HCT116 (cell line): Measurements from ENCODE around the gene SYTL2. TPM values are rescaled to one million over a fixed set of nuclear protein-coding genes. Genes with fewer than 3 reads are reported as not detected.

Experiments used
- ATAC-seq: fragments of 200-7000 bp; cut with Tn5 transposase; 2 replicates; pipeline ENCODE4 v1.9.1; 2020; ENCODE audit warnings: mild to moderate bottlenecking, moderate library complexity
- BruUV-seq: library from RNA; stranded (reverse); fragments of 400-500 nt; replicated peaks from 2 replicates; lab custom pipeline; 2021; lab: Mats Ljungman, UMichigan
- CTCF ChIA-PET: fragments of 300-600 bp; sonication (Branson Sonifier 250); formaldehyde crosslinking; loops from one replicate; lab custom pipeline; 2021; ENCODE audit warnings: antibody characterized with exemption; lab: Charles Lee
- POLR2A ChIA-PET: fragments of 300-600, 350-600 bp; sonication (Branson Sonifier 250); formaldehyde crosslinking; loops from one replicate; lab custom pipeline; 2021; ENCODE audit warnings: antibody characterized with exemption; lab: Charles Lee
- RAD21 ChIA-PET, 2 experiments: fragments of 300-600 bp; sonication (Branson Sonifier 250); formaldehyde crosslinking; loops; one replicate each; lab custom pipeline; 2023; ENCODE audit warnings: low total read pairs in 2 of 2; ENCODE audit not compliant: uncharacterized antibody in 2 of 2, unreplicated experiment in 2 of 2, low non-redundant PET in 1 of 2; lab: Charles Lee
- DNase-seq: peaks from one replicate; pipeline ENCODE4 v3.0.0-alpha.2; 2010; ENCODE audit warnings: low read depth, low spot score
- H2AFZ ChIP-seq: fragments of 200-600 bp; shearing (Covaris generic), sonication (generic); 2 replicates; pipeline ENCODE4 v1.6.1; 2017; ENCODE audit warnings: low read depth, mixed run types, mixed read lengths, antibody characterized with exemption, low read length; ENCODE audit not compliant: poor library complexity, severe bottlenecking
- H3K27ac ChIP-seq: 2 replicates; pipeline ENCODE4 v1.5.1; 2012; ENCODE audit warnings: low read depth, low read length
- H3K27me3 ChIP-seq: fragments of 200-600 bp; sonication (generic); 2 replicates; pipeline ENCODE4 v1.6.1; 2016; ENCODE audit warnings: mixed run types, low read length, mixed read lengths; ENCODE audit not compliant: insufficient read depth
- H3K36me3 ChIP-seq, 2 experiments: fragments of 200-500 bp in 1 of 2; fragments of 200-600 bp in 1 of 2; sonication (Bioruptor generic) in 1 of 2; sonication (generic) in 1 of 2; 2 replicates each; pipeline versions ENCODE4 v1.5.1 to v1.6.1; 2014 to 2016; ENCODE audit warnings: low read length in 2 of 2, inconsistent platforms in 1 of 2, mixed read lengths in 1 of 2, mixed run types in 1 of 2; ENCODE audit not compliant: insufficient read depth in 2 of 2, control insufficient read depth in 1 of 2
- H3K4me1 ChIP-seq, 2 experiments: fragments of 200-600 bp in 1 of 2; sonication (generic) in 1 of 2; 2 replicates each; pipeline versions ENCODE4 v1.5.1 to v1.6.1; 2012 to 2017; ENCODE audit warnings: low read length in 2 of 2, inconsistent platforms in 1 of 2, mild to moderate bottlenecking in 1 of 2, mixed read lengths in 1 of 2, mixed run types in 1 of 2, moderate library complexity in 1 of 2; ENCODE audit not compliant: insufficient read depth in 2 of 2, control insufficient read depth in 1 of 2
- H3K4me2 ChIP-seq: fragments of 200-600 bp; sonication (generic); 2 replicates; pipeline ENCODE4 v1.6.1; 2017; ENCODE audit warnings: mixed run types, low read length, mixed read lengths
- H3K4me3 ChIP-seq, 2 experiments: fragments of 200-600 bp in 1 of 2; sonication (generic) in 1 of 2; replicated peaks in 1 of 2; 2 replicates each; pipeline ENCODE4 v1.5.1; 2011 to 2016; ENCODE audit warnings: low read length in 2 of 2, control low read depth in 1 of 2, low read depth in 1 of 2, mild to moderate bottlenecking in 1 of 2, mixed read lengths in 1 of 2, mixed run types in 1 of 2
- H3K79me2 ChIP-seq: fragments of 200-600 bp; sonication (generic); 2 replicates; pipeline ENCODE4 v1.6.1; 2017; ENCODE audit warnings: mild to moderate bottlenecking, mixed run types, low read length, moderate library complexity, mixed read lengths; ENCODE audit not compliant: insufficient read depth
- H3K9ac ChIP-seq: fragments of 200-600 bp; sonication (generic); 2 replicates; pipeline ENCODE4 v1.6.1; 2016; ENCODE audit warnings: low read length, mixed read lengths
- H3K9me2 ChIP-seq: fragments of 200-600 bp; sonication (generic), shearing (Covaris generic); 2 replicates; pipeline ENCODE4 v1.6.1; 2017; ENCODE audit warnings: mixed run types, mild to moderate bottlenecking, moderate library complexity; ENCODE audit not compliant: insufficient read depth
- H3K9me3 ChIP-seq, 2 experiments: fragments of 200-500 bp in 1 of 2; fragments of 200-600 bp in 1 of 2; sonication (Bioruptor generic) in 1 of 2; sonication (generic) in 1 of 2; 2 replicates each; pipeline ENCODE4 v1.6.1; 2014 to 2017; ENCODE audit warnings: low read length in 2 of 2, mixed read lengths in 2 of 2, inconsistent platforms in 1 of 2, low read depth in 1 of 2, mild to moderate bottlenecking in 1 of 2, mixed run types in 1 of 2, moderate library complexity in 1 of 2; ENCODE audit not compliant: control insufficient read depth in 1 of 2, insufficient read depth in 1 of 2
- H4K20me1 ChIP-seq: fragments of 200-600 bp; sonication (generic), shearing (Covaris generic); 2 replicates; pipeline ENCODE4 v1.6.1; 2017; ENCODE audit warnings: mixed run types, mild to moderate bottlenecking, moderate library complexity; ENCODE audit not compliant: insufficient read depth
- CBX3 ChIP-seq: IDR thresholded peaks from 2 replicates; pipeline ENCODE4 v1.6.1; 2012; ENCODE audit warnings: low read depth
- EGR1 ChIP-seq: IDR thresholded peaks from 2 replicates; pipeline ENCODE4 v1.6.1; 2012; ENCODE audit warnings: low read depth
- ELF1 ChIP-seq: IDR thresholded peaks from 2 replicates; pipeline ENCODE4 v1.6.1; 2012; ENCODE audit warnings: low read depth, borderline replicate concordance
- EZH2 ChIP-seq: fragments of 200-600 bp; sonication (generic); IDR thresholded peaks from 2 replicates; pipeline ENCODE4 v1.6.1; 2017; ENCODE audit warnings: antibody characterized with exemption, mixed run types
- EZH2phosphoT487 ChIP-seq: fragments of 200-600 bp; IDR thresholded peaks from 2 replicates; pipeline ENCODE4 v1.6.1; 2018; ENCODE audit warnings: antibody characterized with exemption, borderline replicate concordance
- MAX ChIP-seq: IDR thresholded peaks from 2 replicates; pipeline ENCODE4 v1.6.1; 2012
- POLR2A ChIP-seq: IDR thresholded peaks from 2 replicates; pipeline ENCODE4 v1.7.0; 2011; ENCODE audit warnings: borderline replicate concordance; ENCODE audit not compliant: insufficient read depth, insufficient read length; ENCODE audit errors: extremely low read depth
- POLR2AphosphoS5 ChIP-seq: IDR thresholded peaks from 2 replicates; pipeline ENCODE4 v1.6.1; 2011; ENCODE audit warnings: mild to moderate bottlenecking, low read depth, low read length, moderate library complexity
- REST ChIP-seq: IDR thresholded peaks from 2 replicates; pipeline ENCODE4 v1.6.1; 2012; ENCODE audit warnings: low read depth
- SIN3A ChIP-seq: IDR thresholded peaks from 2 replicates; pipeline ENCODE4 v1.6.1; 2012; ENCODE audit warnings: low read depth
- SP1 ChIP-seq: IDR thresholded peaks from 2 replicates; pipeline ENCODE4 v1.6.1; 2012; ENCODE audit warnings: low read depth
- SRF ChIP-seq: IDR thresholded peaks from 2 replicates; pipeline ENCODE4 v1.6.1; 2012; ENCODE audit warnings: low read depth
- TCF7L2 ChIP-seq: IDR thresholded peaks from 2 replicates; pipeline ENCODE4 v1.7.0; 2011; ENCODE audit warnings: borderline replicate concordance, inconsistent platforms; ENCODE audit not compliant: insufficient read depth, insufficient read length; ENCODE audit errors: extremely low read depth
- YY1 ChIP-seq: IDR thresholded peaks from 2 replicates; pipeline ENCODE4 v1.6.1; 2011; ENCODE audit warnings: low read length, low read depth, moderate library complexity, mild to moderate bottlenecking; ENCODE audit not compliant: insufficient replicate concordance; ENCODE audit errors: extremely low read depth
- ZFX ChIP-seq: fragments of 450-650 bp; IDR thresholded peaks from 2 replicates; pipeline ENCODE4 v1.6.1; 2017
- ZNF274 ChIP-seq: fragments of 200-500 bp; sonication (Bioruptor generic); IDR thresholded peaks from 2 replicates; pipeline ENCODE4 v1.6.1; 2014; ENCODE audit warnings: mild to moderate bottlenecking, low read depth, low read length, inconsistent platforms
- intact Hi-C: fragments of 100-400 bp; cut with micrococcal nuclease; formaldehyde crosslinking; loops from 2 replicates; pipeline ENCODE4 v1.10.0; 2022
- total RNA-seq: library from RNA; stranded (reverse); gene quantifications from one replicate; pipeline ENCODE4 v1.2.1, GENCODE V29; 2021; ENCODE audit not compliant: unreplicated experiment
- TF ChIP-seq, protein P1 (sequence below): IDR thresholded peaks from 2 replicates; pipeline ENCODE4 v1.6.1; 2011; ENCODE audit warnings: mild to moderate bottlenecking, low read length, moderate library complexity; ENCODE audit not compliant: insufficient replicate concordance; ENCODE audit errors: extremely low read depth

SYTL2 gene
- total RNA-seq, 1 experiment from 2014 or later = 12.6 TPM

- TF ChIP-seq SRF = no peak
- TF ChIP-seq, all 23 proteins: peak for 5
Observed at GRCh38 chr11:85759915-85760314, 51.0 kb downstream of the SYTL2 start (continued).

DNA sequence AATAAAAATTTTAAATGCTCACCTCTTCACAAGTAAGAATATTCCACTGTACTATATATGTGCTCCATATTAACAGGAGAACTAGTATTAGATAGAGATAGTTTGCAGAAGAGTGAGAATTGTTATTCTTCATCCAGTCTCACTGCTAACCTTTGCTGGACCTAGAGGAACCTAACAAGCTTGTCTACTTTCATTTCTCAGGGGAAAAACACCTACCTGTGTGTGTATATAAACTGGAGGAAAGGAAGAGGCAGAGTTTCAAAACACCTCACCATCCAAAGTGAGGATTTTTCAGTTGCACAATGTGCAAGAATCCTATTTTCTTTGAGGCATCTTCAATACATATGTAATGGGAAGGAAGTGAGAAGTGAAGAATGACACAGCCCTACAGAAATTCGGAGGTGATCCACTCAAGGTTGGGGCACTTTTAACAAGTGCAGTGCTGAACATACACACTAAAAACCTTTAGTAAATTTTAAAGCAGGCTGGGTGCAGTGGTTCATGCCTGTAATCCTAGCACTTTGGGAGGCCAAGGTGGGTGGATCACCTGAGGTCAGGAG is 52.4 kb downstream of the SYTL2 start:
- CTCF ChIA-PET = no interaction called here
- no peak overlapping the region for H3K27ac ChIP-seq

More for the DNA sequence above, 52.4 kb downstream of the SYTL2 start:
- no peaks in the 10 kb centered on the region for H3K36me3 ChIP-seq
- TF ChIP-seq, protein P1, sequence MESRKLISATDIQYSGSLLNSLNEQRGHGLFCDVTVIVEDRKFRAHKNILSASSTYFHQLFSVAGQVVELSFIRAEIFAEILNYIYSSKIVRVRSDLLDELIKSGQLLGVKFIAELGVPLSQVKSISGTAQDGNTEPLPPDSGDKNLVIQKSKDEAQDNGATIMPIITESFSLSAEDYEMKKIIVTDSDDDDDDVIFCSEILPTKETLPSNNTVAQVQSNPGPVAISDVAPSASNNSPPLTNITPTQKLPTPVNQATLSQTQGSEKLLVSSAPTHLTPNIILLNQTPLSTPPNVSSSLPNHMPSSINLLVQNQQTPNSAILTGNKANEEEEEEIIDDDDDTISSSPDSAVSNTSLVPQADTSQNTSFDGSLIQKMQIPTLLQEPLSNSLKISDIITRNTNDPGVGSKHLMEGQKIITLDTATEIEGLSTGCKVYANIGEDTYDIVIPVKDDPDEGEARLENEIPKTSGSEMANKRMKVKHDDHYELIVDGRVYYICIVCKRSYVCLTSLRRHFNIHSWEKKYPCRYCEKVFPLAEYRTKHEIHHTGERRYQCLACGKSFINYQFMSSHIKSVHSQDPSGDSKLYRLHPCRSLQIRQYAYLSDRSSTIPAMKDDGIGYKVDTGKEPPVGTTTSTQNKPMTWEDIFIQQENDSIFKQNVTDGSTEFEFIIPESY = no peak
- TF ChIP-seq POLR2A = no peak
- TF ChIP-seq TCF7L2 = no peak
- no peak for TF ChIP-seq CBX3
- TF ChIP-seq MAX = no peak
- no peak for TF ChIP-seq SP1
- TF ChIP-seq EZH2phosphoT487 = no peak
- no peak for TF ChIP-seq EZH2
- no peak for TF ChIP-seq SIN3A
- no peak for TF ChIP-seq SRF
- no peak for TF ChIP-seq REST
- TF ChIP-seq ELF1 = no peak
- TF ChIP-seq YY1 = no peak
- no peak for TF ChIP-seq ZFX
- TF ChIP-seq EGR1 = no peak
- TF ChIP-seq POLR2AphosphoS5 = no peak
- TF ChIP-seq ZNF274 = no peak
- H3K4me1 ChIP-seq = peaks cover 11 to 41% of the 10 kb centered on the region in 2 experiments
- H3K4me3 ChIP-seq = no peak overlapping the region
- H3K9ac ChIP-seq = no peak overlapping the region
- no peaks in the 10 kb centered on the region for H4K20me1 ChIP-seq
- ChIA-PET POLR2A (no interaction called here), RAD21 (no interaction called here)
- H3K27me3 ChIP-seq = no peaks in the 10 kb centered on the region
- no peaks in the 10 kb centered on the region for H3K79me2 ChIP-seq
- DNase-seq = no peak
- H3K4me2 ChIP-seq = no peak overlapping the region
- H3K9me2 ChIP-seq = no peaks in the 10 kb centered on the region
- no peak overlapping the region for H2AFZ ChIP-seq
- intact Hi-C loops = no loop called here
- no peaks in the 10 kb centered on the region for H3K9me3 ChIP-seq
- no peak for ATAC-seq
- no TSS peak for BruUV-seq
